NCI-H2029 (cell line): ENCODE results near the gene ZBTB49.
"Not testable (repeated sequence)": the region's sequence is repeated elsewhere in the genome, so short reads cannot be mapped to it uniquely, and the experiment has no call there.

Experiments used
- DNase-seq: peaks from one replicate; lab custom pipeline; 2025; lab: John Stamatoyannopoulos, UW

ZBTB49 gene

DNA sequence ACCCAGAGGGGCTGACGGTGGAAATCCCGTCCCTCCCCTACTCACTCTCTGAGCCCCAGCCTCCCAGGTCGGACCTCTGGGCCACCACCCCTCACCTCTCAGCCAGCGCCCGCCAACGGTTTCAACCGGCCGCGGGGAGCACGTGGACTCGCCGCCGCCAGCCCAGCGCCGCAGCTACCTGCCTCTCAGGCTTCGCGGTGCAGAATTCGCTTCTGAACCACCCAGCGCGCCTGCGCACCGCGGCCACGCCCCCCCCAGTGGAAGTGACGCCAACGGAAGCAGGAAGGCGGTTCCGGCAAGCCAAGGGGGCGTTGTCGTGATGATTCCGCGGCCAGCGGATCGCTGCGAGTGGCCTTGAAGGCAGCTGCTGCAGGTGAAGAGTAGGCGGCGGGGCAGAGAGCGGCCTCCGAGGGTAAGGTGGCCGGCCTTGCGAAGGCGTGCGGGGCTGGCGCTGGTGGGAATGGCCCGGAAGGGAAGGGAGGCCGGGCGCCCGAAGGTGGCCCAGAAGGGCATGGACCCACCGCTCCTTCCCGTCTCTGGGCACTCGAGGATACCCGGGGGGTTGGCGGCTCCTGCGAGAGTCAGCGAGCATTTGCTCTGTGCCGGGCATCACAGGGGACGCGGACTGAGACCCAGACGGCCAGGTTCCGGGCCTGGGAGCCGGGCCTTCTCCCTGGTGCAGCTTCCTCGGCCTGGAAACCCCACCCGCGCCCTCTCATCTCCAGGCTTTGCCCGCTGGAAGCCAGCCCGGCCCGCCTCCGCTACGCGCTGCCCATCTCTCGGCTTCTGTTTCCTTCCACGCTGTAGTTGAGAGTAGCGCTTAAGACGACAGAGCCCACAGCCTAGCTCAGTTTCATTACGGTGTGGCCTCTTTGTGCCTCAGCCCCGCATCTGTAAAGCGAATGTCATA, at the start of gene ZBTB49, which contains the start of gene LYAR:
TSS of gene ZBTB49 (plus strand) at position 311 of the 910 bp plus-strand sequence. CDS start 9,695 bp downstream, outside the sequence.
TSS of gene LYAR (minus strand) at position 214 of the 910 bp plus-strand sequence. CDS start 6,412 bp downstream, outside the sequence.
- peak; percentile 80 for DNase-seq

DNA sequence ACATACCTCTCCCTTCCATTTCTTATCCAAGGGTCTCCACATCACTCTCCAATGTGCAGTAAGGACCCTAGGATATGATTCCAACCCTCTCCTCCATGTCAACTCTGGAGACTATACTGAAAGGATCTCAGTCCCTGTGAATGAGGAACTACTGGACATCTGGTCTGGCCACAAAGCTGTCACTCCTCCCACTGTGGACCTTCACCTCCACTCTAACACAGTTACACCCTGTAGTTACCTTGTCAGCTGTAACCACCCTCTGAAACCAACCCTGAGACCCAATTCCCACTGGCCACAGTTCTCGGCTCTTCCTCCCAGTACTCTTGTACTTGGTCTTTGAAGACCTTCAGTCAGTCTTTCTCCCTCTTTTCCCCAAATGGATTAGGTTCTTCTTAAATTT, 44.9 kb upstream of the ZBTB49 start:
- no peak for DNase-seq

GRCh38 chr4:4247696-4248028, 42.4 kb upstream of the ZBTB49 start:
- no peak for DNase-seq

DNA sequence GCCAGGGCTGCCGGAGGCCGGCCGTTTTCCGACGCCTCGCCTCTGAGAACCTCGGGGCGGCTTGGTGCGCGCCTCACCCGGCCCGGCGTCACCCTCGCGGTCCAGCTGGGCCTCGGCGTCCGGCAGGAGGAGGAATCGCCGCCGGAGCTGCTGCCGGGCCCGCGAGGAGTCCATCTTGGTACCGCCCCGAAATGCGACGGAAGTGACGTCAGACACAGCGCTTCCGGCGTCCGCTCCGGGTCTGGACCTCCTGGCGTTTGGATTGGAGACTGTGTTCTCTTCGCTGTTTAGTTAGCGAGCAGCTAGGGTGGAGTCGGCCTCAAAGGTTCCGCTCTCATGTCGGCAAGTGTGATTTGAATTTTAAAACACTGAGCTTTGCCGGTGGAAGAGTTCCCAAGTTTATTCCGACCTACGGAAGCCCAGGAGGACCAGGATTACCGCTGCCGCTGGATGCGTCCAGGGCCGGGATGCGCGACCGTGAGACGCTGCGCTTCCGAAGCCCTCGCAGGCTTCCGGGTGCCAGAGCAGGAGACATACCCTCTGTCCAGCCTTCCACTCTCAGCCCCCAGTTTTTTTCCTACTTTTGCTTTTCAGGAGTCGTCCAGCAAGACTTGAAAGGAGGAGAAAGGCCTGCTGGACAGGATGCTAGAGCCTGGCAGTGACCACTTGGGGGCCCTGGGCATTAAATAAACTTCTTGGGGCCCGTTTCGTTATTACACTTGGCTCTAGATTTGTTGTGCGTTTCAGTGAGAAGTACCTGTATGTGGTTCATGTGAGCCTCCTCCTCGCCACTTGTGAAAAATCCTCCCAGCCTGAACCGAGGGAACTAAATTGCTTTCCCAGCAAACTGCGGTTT, 41.8 kb upstream of the ZBTB49 start, which contains the start of gene TMEM128:
TSS of gene TMEM128 (minus strand) at position 195 of the 856 bp plus-strand sequence. CDS start at position 174, 21 bp downstream.
- DNase-seq = peak; percentile 89

GRCh38 chr4:4248885-4249203, 41.2 kb upstream of the ZBTB49 start:
- no peak for DNase-seq

- DNase-seq = not testable (repeated sequence)
Observed at GRCh38 chr4:4249342-4249741, 40.7 kb upstream of the ZBTB49 start.

- DNase-seq = no peak
Observed at GRCh38 chr4:4249866-4250265, 40.2 kb upstream of the ZBTB49 start.

DNA sequence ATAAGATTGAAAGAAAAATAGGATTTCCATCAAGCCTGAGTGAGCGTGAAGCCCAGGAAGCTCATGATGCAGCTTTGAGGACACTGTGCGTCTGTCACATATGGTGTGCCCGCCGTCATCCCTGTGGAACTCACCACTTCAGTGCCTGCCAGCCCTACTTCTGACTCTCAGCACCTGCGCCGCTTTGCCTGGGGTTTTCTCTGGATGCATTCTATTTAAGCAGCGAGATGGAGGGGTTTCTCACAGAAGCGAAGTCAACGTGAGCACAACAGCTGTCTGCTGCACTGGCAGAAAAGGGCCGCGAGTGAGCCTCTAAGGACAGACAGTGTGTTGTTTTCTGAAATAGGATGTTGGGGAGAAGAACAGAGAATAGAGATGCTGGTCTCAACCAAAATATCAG, 35.9 kb upstream of the ZBTB49 start:
- DNase-seq = no peak

DNA sequence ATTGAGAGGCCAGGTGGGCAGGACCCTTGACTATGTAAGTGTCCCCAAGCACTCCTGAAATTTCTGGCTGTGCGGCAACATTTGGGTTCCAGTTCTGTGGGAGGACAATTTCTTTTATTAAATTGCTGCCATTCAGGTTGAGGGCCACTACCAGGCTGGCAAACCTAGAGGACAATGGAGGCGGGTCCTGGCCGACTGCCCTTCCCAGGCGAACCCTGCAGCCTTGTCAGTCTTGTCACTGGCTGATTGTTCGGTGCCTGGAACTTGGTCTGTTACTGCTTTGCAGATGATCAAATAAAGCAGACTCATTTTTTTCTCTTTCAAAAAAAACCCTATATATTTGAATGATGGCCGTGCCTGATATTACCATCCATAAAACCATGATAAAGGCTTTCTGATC, 35.4 kb upstream of the ZBTB49 start:
- no peak for DNase-seq

- no peak for DNase-seq
Observed at GRCh38 chr4:4256799-4257198, 33.3 kb upstream of the ZBTB49 start.

GRCh38 chr4:4257705-4258104, 32.3 kb upstream of the ZBTB49 start:
- not testable (repeated sequence) for DNase-seq

- DNase-seq = no peak
Observed at GRCh38 chr4:4259484-4260100, 30.5 kb upstream of the ZBTB49 start.

GRCh38 chr4:4260185-4260751, 29.8 kb upstream of the ZBTB49 start:
- DNase-seq = no peak

DNA sequence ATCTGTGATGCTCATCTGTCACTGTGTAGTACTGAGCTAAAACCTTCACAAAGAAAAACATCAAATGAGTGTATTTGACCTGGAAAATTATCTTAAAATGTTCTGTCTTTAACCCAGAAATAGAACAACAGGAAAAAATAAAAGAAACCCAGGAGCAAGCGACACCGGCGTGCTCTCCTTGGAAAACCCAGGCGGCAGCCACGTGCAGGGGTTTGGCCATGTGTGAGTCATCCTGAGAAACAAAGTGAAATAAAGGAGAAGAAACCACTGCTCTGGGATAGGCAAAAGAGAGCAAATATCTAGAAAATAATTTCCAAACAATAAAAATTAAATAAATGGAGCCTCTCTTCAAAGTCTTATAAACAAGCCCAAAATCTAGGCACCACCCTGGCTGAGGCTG, 22.1 kb upstream of the ZBTB49 start:
- no peak for DNase-seq

GRCh38 chr4:4268776-4269175, 21.3 kb upstream of the ZBTB49 start:
- DNase-seq = no peak

- DNase-seq = no peak
Observed at GRCh38 chr4:4269331-4269731, 20.7 kb upstream of the ZBTB49 start.

DNA sequence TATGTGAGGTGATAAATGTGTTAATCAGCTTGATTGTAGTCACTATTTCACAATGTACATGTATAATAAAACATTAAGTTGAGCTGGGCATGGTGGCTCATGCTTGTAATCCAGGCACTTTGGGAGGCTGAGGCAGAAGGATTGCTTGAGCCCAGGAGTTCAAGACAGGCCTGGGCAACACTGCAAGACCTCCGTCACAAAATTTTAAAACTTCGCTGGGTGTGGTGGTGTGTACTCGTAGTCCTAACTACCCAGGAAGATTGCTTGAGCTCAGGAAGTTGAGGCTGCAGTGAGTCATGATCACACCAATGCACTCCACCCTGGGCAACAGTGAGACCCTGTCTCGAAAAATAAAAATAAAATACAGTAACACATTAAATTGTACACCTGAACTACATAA, 20.2 kb upstream of the ZBTB49 start:
- no peak for DNase-seq

DNA sequence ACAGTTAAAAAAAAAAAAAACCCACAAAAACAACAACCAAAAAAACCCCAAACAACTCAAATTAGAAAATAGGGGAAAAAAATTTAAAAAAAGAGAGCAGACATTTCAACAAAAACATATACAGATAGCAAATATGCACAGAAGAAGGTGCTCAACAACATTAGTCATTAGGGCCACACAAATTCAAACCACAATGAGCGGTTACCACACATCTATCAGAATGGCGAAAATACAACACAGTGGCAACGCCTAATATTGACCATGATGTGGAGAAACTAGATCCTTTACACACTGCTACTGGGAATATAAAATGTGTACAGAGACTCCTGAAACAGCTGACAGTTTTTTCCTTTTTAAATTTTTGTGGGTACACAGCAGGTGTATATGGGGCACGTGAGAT, 19.5 kb upstream of the ZBTB49 start:
- DNase-seq = no peak

GRCh38 chr4:4271912-4272311, 18.1 kb upstream of the ZBTB49 start:
- no peak for DNase-seq

GRCh38 chr4:4274226-4274625, 15.8 kb upstream of the ZBTB49 start:
- no peak for DNase-seq

DNA sequence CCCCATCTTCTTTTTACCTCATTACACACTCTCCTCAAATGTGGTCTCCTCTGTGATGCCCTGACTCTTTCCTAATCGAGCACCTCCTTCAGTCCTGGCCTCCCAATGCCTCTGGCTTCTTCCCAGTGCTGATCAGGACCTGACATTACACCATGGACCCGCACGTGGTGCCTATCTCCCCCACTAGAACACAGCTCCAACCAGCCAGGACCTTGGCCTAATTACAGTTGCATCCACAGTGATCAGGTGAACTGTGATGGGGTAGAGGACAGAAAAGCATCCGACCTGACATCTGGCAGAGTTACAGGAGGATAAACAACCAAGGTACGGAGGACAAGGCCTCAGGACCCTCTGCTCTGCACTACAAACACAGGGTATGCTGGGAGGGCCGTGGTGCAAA, 12.5 kb upstream of the ZBTB49 start:
- DNase-seq = no peak

DNA sequence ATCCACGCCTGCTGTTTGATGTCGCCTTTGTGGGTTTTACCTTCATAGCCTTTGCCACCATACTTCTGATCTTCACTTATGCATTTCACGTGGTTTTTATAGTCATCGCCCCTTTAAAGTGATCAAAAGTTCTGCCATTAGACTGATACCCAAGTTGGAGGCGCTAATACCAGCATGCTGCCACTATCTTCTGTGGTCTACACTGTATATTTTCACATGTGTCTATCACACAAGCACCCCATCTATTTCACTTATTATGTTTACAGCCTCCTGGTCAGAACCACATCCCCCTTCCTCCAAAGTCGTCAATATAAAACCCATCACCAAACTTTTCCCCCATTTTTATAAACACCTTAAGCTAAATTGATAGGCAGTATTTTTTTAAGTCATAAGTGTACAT, 8.3 kb upstream of the ZBTB49 start:
- DNase-seq = no peak
